DMS79 (cell line): Measurements from ENCODE around the gene ESPL1.
A peak's percentile ranks its signal among the peaks of the same experiment; 100 is the strongest.
"Not testable (repeated sequence)": the region's sequence is repeated elsewhere in the genome, so short reads cannot be mapped to it uniquely, and the experiment has no call there.

Experiments
- DNase-seq: peaks from one replicate; lab custom pipeline; 2025; lab: John Stamatoyannopoulos, UW

The ESPL1 gene

GRCh38 chr12:53299101-53299453 lies 31.0 kb downstream of the ESPL1 start:
- no peak for DNase-seq

- DNase-seq: peak; percentile 50
Observed at GRCh38 chr12:53299454-53300180, 31.5 kb downstream of the ESPL1 start, which contains the start of gene MYG1. MYG1 (plus strand) TSS chr12:53299695; CDS start chr12:53299738, 43 bp downstream.

DNA sequence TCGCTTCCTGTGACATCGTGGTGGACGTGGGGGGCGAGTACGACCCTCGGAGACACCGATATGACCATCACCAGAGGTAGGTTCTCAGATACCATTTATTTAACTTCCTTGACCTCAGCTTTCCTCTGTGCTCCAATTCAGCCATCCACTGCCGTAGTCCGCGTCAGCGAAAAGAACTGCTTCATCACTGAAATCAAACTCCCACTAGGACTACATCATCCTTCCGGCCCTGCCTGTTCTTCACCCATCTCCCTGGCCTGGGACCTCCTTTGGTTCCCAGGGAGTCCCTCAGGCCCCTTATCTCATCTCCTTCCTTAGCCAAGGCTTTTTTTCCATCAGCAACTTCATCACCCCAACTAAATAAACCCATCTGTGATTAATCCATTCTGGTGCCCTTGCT lies 32.1 kb downstream of the ESPL1 start:
- no peak for DNase-seq

DNA sequence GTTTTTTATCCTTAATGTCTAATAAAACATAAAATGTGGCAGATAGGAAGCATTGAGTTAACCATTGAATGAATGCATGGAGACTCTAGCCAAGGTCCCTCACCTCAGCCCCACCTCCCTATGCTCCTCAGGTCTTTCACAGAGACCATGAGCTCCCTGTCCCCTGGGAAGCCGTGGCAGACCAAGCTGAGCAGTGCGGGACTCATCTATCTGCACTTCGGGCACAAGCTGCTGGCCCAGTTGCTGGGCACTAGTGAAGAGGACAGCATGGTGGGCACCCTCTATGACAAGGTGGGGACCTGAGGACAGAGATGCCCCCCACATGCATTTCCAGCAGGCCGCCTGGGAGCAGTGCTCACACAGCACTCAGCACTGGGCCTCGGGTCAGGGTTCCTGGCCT lies 34.8 kb downstream of the ESPL1 start:
- no peak for DNase-seq

GRCh38 chr12:53306826-53307225 lies 38.7 kb downstream of the ESPL1 start:
- DNase-seq: no peak

- DNase-seq: no peak
Observed at GRCh38 chr12:53308276-53308675, 40.2 kb downstream of the ESPL1 start.

DNA sequence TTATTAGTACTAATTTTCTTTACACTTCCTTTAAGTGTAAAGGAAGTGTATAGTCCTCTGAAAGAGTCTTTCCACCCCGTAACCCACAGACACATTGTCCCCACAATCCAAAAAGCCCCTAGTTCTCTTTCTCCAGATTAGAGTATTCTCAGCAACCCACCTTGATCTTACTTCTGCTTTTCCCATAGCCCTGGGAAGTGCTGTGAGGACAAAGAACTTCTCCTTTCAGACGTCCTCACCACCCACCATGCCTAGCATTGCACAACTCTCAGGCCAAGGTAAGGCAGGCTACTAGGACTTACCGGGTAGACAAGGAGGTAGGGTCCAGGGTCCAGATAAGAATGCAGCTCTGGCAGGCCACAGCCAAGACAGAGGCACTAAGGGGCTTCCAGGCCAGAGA lies 45.9 kb downstream of the ESPL1 start:
- DNase-seq: no peak

DNA sequence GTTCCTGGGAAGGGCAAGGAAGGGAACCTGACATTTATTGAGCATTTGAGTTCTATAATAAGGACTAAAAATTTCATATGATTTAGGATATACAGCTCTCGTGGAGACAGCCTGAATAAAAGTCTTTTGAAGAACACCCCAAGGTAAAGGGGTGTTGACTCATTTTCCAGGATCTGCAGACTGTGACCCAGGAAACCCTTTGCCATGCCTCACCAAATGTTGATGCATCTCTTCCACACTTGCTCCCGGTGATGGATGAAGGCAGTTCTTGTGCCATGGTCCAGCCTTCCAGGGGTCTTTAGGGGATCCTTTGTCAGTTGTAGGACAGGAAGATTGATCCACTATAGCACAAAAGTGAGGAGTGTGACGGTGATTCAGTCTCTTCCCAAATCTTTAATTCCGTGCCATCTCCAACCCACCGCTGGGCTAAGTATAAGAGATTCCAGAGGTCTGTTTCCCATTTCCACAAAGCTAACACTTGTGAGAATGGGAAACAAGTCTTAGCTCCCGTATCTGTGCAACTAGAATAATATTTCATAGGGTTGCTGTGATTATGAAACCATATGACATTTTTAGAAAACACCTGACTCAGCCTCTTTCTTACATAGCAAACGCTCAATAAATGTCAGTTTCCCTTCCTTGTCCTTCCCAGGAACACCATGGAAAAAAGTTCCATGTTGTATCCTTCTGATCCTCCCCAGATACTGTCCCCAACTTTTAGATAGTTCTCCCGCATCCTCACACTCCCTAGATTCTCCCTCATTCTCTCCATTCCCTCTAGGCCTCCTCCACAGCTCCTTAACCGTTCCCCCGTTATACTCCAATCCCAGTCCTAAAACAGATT lies 52.5 kb downstream of the ESPL1 start:
- DNase-seq: no peak

DNA sequence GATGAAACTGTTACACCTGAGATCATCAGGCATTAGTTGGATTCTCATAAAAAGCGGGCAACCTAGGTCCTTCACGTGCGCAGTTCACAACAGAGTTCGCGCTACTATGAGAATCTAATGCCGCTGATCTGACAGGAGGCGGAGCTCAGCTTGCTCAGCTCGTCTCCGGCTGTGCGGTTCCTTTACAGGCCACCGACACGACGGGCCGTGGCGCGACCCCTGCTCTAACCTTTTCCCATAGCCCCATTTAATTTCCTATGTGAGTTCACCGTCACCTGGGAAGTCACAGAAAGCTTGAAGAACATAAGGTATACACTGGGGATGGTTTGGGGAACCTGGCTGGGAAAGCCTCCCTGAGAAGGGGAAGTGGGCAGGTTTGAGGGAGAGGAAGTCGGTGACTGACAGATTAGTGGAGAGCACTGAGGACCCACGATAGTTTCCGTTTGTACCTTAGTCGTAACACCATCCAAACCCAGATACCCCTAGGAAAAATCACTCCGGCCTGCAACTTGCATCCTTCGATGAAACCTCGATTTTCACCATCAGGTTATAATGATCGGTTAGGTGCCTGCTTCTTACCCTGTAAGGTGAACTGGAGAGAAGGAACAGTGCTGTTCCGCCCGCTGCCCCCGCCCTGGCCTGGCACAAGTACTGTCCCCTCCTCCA lies 56.1 kb downstream of the ESPL1 start:
- DNase-seq: no peak

DNA sequence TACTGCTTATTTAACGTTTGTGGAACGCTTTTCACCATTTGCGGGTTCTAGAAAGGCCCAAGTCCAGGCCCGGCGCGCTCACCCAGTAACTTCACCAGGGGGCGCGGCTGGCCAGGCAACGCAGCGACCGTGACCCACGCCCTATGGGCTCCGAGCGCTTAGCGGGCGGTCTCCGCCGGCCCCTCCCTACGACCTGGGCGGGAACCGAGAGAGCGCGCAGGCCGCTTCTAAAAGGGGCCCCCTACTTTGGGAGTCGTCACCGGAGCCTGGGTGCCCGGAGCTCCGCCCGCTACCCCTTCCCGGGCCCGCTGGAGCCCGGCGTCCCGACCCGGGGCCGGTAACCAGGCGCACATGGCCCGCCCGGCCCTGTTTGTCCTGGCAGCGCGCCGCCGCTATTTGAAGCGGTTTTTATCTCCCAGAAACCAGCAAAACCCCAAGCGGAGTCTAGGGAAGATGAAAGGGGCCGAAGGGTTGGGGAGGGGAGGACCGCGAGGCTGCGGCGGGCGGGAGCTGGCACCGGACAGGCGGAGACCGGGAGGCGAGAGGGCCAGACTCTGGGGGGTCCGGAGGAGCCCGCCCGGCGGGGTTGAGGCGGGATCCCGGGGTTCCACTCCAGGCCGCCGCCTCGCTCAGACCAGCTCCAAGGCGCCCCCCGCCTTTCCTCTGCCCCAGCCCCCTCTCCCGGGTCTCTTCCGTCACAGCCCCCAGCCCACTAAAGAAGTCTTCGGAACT lies 56.8 kb downstream of the ESPL1 start:
- peak; percentile 48 for DNase-seq

DNA sequence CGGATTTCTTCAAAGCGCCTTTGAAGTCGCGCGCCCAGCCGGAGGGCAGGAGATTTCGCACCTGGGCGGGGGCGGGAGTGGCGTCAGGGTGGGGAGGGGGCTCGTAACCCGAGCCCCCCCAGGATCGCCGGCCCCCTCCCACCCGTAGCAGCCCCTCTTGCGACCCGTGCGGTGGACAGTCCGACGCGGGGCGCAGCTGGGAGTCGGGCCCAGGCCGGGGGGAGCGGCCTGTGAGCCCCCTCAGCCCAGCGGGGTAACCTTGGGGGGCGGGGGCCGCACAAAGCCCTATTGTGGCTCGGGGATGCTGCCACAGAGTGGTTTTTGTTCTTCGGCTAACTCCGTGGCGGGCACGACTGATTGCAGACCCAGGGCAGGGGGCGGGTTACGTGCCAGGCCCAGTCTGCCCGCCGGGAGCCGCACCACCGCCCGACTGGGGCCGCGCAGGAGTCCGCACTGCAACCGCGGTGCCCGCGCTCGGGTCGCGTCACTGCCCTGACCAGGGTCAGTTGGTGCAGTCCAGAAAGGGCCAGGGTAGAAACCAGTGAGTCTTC lies 57.5 kb downstream of the ESPL1 start:
- no peak for DNase-seq

DNA sequence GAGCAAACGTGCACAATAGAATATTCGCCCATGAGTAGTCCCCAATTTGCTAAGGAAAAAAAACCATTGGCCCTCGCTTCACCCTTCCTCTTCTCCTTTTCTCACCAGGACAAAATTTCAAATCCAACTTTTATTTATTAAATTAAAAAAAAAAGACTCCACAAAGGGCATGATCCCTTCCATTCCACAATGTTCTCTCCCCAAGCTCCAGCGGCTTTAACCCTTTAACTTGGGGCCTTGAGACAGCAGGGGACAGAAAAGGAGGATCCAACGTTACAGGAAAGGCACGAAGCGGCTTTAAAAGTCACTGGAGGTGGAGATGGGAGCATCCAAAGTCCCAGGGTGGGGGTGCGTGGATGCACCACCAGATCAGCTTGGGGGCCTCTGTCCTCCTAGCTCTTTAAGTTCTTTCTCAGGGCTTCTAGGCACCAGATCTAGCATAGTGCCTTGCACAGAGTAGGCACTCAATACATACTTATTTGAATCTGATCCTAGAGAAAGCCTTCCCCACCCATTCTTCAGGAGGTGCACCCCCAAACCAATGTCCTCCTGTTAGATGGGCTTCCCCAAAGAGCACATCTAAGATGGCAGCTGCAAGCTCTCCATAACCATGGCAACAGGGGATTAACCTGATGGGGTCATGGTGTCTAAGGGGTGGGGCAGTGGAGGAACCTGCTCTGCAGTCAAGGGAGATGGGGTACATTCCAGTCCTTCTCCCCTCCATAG lies 58.5 kb downstream of the ESPL1 start:
- DNase-seq: no peak

DNA sequence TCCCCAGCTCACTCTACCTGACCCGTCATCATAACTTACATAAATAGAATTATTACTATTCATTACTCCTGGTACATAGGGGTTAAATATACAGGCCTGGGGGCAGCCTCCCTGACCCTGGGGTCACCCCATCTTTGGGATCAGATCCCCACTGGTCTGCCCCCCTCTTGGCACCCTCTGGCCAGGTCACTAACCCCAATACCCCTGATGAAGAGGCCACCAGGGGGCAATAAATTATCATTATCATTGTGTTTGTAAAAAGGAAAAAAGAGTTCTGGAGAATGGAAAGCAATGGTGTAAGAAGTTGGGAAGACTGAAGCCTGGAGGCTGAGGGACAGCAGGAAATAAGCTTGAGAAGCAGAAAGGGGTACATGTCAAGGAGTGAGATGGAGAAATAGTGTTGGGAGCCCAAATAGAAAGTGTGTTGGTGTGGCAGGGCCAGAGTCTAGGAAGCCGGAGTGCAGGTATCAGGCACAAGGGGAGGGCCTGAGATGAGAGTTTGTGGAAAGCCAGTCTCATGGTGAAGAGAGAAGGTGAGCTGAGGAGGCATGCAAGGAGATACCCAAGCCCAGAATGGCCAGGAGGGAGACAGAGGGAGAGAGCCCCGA lies 59.4 kb downstream of the ESPL1 start:
- DNase-seq: no peak

- no peak for DNase-seq
Observed at GRCh38 chr12:53328043-53328435, 59.9 kb downstream of the ESPL1 start.

GRCh38 chr12:53330671-53331070 lies 62.6 kb downstream of the ESPL1 start:
- no peak for DNase-seq

GRCh38 chr12:53332339-53332738 lies 64.2 kb downstream of the ESPL1 start:
- DNase-seq: not testable (repeated sequence)

GRCh38 chr12:53332744-53333143 lies 64.6 kb downstream of the ESPL1 start:
- no peak for DNase-seq

DNA sequence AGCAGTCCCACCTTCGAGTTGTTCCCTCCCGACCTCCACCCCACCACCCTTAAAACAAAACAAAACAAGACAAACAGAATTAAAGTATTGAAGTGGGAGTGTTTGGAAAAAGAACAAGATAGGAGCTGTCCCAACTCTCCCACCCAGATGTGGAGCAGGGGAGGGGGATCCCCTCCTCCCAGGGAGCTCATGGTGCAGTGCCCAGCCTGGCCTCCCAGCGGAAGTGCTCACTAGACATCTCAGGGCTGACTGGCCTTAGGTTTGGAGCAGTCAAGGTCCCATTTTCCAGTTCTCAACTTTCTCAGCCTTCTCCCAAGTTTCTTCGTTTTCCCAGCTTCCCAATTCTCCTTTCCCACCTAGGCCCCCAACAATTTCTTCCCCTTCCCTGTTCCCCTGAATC lies 65.2 kb downstream of the ESPL1 start:
- no peak for DNase-seq

GRCh38 chr12:53333845-53334244 lies 65.7 kb downstream of the ESPL1 start:
- no peak for DNase-seq

- no peak for DNase-seq
Observed at GRCh38 chr12:53334822-53335221, 66.7 kb downstream of the ESPL1 start.

DNA sequence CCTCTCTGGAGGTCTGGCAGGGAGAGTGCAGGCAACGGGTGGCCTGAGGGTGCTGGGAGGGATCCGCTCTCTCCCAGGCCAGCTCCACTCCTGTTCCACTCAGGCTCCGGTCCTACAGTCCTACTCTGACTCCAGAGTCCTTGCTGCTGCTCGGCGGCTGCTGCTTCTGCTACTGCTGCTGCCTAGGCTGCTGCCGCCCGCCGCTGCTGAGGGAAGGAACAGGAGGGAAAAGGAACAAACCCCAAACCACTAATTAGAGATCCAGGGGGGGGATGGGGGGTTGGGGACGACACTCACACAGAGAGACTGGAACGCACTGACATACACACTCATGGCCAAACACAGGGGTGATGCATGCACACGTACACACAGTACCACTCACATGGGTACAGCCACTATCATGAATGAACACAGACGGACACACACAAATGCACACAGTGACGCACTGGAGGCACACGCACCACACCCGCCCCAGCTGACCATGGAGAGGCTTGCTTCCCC lies 68.1 kb downstream of the ESPL1 start, which contains the start of gene SP7:
SP7 (minus strand) TSS at position 174 of the 501 bp plus-strand sequence. CDS start 708 bp downstream, outside the sequence.
- DNase-seq: no peak
